Measurements from ENCODE around the gene PPP2R3B.
"Not testable (repeated sequence)": the region's sequence is repeated elsewhere in the genome, so short reads cannot be mapped to it uniquely, and the experiment has no call there.

Gene PPP2R3B

DNA sequence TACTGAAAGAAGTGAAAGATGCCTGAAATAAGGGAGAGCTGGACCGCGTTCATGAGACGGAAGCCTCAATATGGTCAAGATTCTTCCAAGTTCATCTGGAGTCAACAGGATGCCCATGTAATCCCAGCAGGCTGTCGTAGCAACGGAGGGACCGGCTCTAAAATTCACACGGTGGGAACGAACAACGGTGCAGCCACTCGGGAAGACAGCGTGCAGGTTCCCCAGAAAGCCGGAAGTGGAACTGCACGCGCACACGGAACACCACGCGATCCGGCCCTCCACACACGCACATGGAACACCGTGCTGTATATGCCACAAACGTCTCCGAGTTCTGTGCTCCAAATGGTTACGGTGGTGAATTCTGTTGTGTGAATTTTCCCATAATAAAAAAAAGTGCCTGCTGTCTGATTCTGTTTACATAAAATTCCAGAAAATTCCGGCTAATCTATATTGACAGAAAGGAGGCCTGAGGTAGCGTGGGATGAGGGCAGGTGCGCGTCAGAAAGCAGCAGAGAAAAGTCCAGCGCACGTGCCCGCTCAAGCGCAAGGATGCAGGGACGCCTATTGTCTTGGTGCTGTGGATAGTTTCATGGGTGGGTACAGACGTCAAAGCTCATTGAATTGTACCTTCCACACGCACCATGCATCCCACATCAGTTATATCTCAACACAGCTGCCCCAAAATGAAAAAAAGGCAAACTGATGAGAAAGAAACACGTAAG lies 31.2 kb downstream of the PPP2R3B start:
- DNase-seq = no peak

DNA sequence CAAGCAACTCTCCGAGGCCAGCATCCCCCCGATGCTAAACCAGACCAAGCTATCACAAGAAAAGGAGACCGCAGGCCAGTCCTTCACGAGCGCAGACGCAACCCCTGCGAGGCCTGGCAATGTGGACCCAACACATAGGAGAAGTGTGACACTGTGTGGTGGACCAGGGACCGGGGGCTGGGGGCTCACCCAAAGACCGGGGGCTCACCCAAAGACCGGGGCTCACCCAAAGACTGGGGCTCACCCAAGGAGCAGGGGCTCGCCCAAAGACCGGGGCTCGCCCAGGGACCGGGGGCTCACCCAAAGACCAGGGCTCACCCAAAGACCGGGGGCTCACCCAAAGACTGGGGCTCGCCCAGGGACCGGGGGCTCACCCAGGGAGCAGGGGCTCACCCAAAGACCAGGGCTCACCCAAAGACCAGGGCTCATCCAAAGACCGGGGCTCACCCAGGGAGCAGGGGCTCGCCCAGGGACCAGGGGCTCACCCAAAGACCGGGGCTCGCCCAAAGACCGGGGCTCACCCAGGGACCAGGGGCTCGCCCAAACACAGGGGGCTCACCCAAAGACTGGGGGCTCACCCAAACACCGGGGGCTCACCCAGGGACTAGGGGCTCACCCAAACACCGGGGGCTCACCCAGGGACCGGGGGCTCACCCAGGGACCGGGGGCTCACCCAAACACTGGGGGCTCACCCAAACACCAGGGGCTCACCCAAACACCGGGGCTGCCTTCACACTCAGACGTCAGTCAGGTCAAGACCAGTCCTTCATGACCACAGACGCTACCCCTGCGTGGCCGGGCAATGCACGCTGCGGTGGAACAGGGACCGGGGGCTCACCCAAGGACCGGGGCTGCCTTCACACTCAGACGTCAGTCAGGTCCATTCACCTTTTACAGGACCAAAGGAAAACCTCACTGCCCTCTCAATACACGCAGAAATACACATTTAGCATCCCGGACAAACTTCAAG lies 32.9 kb downstream of the PPP2R3B start:
- no peak for DNase-seq

DNA sequence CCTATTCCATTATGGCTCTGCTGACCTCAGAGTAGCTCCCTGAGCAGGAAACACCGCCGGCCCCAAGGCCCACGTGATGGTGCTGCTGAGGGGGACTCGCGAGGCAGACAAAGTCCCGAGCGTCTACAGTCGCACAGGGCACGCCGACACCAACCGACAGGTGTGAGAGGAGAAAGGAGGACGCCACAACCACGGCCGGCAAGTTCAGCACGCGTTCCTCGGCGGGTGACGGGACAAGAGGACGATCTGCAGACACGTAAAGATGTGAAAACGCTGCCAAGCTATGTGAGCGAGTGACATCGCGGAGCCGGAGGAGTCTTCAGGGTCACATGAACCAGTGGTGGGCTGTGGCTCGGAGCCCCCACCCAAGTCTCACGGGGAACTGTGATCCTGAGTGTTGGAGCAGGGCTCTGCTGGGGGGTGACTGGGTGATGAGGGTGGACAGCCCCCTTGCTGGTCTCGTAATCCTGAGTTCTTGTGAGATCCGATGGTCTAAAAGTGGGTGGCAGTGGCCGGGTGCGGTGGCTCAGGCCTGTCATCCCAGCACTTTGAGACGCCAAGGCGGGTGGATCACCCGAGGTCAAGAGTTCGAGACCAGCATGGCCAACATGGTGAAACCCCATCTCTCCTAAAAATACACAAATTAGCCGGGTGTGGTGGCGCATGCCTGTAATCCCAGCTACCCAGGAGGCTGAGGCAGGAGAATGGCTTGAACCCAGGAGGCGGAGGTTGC lies 34.0 kb downstream of the PPP2R3B start:
- DNase-seq = no peak

DNA sequence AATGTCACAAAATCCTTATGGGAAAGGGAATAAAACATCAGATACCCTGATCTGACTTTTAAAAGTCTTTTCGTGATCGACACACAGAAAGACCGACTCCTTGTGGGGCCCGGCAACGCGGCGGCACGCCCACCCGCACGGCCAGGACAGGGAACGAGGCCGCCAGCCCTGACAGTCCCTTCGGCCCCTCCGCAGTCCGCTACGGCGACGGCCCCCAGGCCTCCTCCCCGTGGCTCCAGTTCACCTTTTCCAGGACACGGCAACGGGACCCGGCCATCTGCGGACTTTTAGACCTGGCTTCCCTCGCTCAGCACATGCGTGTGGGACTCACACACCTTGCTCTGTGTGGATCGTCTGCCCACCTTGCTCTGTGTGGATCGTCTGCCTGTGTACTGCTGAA lies 34.5 kb downstream of the PPP2R3B start:
- DNase-seq = no peak

DNA sequence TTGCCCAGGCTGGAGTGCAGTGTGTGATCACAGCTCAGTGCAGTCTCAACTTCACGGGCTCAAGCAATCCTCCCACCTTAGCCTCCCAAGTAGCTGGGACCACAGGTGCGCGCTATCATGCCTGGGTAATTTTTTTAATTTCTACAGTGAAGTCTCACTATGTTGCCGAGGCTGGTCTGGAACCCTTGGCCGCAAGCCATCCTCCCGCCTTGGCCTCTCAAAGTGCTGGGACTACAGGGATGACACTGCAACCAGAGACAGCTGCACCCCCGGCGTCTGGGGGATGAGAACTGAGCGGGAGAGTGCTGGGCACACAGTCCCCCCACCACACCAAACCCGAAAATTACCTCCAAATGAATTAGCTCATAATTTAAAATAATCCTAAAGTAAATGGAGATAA lies 35.0 kb downstream of the PPP2R3B start:
- no peak for DNase-seq

DNA sequence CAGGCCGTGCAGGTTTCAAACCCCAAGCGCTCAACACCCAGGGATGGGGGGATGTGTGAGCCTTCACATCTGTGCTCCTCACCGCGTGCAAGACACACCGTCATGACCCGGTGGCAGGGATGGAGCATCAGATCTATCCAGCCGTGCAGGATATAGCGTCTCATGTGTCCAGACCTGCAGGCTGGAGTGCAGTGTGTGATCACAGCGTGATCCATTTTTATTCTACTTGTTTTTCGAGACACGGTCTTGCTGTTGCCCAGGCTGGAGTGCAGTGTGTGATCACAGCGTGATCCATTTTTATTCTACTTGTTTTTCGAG lies 35.4 kb downstream of the PPP2R3B start:
- not testable (repeated sequence) for DNase-seq

DNA sequence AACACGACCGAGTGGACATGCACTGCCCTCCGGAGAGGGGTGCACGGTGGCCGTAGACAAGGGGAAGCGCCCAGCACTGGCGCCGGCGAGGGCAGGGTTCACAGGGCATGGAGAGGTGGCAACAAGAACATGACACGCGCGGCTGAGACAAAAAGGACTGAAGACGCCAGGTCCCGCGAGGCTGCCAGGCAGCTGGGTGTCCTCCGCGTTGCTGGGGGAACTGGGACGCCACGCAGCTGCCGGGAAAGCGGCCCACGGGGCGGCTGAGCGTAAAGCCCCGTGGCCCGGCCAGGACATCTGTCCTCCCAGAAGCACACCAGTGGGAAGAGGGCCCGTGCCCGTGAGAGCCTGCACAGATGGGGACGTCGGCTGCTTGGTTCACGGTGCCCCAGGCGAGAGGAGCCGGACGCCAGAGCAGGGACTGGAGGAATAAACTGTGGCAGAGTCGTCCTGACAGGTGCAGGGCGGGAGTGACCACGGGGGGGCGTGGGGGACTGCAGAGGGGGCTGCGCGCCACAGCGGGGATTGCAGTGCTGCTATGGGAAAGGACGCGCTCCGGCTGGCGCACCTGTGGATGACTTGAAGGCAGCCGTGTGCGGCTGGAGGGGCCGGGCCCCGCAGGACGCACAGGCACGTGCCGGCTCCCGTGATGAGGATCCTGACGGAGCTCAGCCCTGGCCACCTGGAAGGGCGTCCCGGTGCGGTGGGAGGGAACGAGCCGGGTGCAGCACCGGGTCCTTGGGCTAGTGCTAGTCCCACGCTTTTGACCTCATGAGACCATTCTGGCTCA lies 36.0 kb downstream of the PPP2R3B start:
- DNase-seq = no peak

DNA sequence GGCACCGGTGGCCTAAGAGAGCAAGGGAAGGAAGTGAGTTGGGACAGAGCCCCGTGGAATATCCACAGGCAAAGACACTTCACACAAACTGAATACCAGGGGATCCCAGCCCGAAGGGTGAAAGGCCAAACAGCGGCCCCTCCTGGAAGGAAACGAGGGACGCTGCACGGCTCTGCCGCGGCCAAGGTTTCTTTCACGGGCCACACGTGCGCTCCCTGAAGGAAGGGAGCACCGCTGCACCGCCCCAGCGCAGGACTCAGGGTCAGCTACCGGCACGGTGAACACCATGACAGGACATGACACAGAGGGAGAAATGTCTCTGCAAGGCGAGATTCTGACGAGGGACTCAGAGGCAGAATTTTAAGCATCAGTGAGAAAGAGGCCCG lies 36.6 kb downstream of the PPP2R3B start:
- no peak for DNase-seq

DNA sequence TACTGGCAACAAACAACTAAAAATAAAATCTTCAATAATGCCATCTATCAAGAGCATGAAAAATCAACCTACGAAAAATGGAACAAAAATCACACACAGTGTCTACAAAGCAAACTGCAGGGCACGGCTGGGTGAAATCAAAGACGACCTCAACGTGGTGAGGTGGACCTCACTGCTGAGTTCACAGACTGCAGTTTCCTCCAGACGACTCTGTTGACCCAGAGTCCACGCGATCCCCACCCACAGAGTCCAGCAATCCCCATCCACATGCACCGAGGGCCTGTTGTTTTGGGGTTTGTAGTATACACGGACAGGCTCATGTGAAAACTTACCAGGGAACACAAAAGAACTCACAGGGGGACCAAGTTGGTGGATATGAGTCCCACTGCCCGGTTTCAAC lies 37.0 kb downstream of the PPP2R3B start:
- DNase-seq = no peak

DNA sequence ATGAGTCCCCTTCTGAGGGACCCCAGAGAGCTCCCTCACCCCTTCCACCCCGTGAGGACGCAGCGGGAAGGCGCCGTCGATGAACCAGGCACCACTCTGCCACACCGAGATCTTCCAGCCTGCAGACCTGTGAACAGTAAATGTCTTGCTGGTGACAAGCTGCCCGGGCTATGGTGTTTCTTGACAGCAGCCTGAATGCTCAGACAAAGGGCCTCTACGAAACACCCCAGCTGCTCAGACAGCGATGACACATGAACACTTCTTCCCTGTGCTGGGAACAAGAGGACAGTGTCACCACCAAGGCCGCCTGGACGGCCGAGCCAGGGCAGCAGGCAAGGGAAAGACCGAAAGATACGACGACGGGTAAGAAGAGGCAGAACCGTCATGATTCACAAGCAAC lies 37.5 kb downstream of the PPP2R3B start:
- no peak for DNase-seq

DNA sequence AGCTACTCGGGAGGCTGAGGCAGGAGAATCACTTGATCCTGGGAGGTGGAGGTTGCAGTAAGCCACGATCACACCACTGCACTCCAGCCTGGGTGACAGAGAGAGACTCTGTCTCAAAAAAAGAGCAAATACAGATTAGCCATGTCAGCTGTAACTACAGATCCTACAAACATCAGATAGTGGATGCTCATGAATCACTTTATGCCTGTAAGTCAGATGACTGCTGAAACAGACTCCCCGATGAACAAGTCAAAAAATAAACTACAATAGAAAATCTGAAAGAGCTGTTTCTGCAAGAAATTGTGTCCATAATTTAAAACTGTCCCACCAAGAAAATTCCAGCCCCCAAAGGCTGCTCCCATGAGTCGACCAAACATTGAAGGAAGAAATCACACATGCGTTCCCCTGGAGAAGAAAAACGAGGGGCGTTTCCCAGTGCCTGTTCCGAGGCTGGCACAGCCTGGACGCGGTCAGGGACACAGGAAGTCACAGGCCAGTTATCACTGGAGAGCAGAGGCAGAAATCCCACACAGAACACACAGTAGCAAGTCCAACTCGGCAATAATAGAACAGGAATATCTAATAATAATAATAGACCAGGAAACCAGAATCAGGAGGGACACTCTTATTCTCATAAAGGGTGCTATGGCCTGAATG lies 38.1 kb downstream of the PPP2R3B start:
- DNase-seq = no peak

DNA sequence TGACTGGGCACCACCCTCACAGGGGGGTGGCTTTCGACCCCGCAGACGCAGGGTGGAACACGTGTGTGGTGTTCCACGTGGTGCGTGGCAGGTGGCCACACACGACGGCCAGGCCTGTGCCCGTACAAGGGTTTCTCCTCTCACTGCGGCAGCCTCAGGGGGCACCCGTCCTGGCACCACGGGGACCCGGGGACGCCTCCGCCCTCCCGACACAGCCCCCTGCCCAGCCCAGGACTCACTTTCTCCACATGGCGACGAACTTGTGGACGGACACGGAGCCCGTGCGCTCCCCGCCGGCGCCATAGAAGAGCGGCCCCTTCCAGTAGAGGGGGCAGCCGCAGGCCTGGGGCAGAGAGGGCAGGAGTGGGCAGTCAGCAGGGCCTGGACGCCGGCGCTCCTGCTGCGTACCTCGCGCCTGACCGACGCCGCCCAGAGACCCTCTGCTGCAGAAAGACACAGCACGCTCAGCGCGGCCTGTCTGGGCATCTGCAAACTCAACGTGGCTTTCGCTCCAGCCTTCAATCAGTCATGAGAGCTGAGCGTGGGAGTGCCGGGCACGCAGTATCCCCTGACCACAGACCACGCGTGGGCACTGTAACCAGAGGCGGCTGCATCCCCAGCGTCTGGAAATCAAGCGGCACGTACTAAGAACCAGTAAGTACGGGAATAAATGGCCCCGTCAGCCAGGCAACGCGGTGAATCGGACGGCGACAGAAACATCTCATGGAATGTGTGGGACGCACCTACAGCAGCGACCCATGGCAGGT lies 39.2 kb downstream of the PPP2R3B start:
- DNase-seq = no peak

DNA sequence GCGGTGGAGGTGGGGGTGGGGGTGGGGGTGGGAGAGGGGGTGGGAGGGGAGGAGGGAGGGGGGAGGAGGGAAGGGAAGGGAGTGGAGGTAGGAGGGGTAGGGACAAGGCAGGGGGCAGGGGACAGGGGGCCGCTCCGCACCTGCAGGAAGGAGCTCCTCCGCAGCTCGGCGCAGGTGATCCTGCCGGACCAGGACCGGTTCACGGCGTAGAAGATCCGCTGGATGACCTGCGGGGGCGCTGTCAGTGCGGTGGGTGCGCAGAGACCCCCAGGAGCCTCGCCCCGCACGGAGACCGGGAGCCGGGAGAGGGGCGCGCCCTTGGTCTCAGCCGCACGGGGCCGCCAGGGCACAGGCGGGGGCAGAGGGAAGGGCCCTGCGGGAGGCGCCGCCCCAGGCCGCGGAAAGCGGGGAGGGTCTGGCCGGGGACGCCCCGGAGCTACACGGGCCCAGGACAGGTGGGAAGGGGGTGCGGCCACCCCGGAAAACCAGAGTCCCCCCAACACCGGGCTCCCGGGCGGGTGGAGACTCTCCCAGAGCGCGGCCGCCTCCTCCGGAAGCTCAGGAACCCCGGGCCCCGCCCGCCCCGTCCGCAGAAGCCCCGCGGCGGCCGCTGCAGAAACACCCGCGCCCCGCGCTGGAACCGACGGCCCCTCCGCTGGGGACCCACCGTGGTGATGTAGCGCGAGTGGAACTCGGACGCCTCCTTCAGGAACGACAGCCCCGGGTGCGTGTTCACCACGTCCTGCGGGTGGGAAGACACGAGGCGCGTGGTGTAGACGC lies 40.5 kb downstream of the PPP2R3B start:
- no peak for DNase-seq

DNA sequence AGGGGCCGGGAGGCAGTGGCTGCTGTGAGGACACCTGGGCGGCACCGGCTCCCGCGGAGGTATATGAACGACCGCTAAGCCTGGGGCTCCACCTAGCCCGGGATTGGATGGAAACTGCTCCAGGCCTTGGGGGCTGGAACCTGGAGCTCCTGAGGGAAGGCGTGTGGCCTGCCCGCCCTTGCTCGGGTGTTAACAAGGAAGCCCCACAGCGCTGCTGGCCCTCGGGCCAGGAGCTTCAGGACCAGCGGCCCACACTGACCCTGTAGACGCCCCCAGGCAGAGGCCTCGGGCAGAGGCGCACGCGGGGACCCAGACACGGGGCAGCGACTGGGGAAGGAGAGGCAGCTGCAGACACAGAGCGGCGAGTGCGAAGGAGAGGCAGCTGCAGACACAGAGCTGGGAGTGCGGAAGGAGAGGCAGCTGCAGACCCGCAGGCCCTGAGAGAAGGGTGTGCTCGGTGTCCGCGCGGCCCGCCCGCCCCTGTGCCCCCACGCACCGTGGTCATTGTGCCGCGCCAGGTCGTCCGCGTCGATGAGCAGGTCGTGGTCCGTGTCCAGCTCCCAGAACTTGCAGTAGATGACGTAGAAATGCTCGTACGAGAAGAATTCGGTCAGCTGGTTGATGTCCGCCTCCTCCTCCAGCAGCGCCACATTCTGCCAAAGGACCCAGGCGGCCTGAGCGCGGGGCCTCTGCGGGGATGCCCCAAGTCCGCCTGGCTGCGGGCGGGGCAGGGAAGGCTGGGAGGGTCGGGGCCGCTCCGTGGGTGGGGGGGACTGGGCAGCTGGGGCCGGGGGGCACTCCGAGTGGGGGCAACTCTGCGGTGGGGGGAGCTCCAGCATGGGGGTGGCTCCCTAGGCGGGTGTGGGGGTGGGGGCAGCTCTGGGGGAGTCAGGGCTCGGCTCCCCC lies 41.4 kb downstream of the PPP2R3B start:
- DNase-seq = no peak

DNA sequence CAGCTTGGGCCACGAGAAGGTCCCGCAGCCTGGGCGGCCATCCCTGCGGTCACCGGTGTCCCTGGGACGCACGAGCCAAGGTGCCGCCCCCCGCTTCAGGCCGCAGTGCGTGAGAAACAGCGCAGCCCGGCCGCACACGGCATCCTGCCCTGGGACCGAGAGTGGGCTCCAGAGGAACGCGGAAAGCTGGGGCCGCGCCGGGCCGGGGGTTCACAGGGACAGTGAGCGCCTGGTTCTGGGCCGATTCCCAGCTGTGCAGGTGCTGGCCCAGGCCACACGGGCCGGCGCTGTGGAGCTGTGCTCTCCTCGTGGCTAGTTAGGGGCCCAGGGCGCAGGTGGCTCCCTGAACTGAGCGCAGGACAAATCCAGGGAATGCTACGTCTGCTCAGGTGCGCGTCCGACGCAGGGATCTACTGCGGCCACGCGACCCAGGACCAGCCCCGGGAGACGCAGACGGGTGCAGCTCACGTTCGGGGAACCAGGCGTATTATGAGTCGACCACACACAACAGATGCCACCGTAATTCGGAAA lies 42.3 kb downstream of the PPP2R3B start:
- DNase-seq = no peak

DNA sequence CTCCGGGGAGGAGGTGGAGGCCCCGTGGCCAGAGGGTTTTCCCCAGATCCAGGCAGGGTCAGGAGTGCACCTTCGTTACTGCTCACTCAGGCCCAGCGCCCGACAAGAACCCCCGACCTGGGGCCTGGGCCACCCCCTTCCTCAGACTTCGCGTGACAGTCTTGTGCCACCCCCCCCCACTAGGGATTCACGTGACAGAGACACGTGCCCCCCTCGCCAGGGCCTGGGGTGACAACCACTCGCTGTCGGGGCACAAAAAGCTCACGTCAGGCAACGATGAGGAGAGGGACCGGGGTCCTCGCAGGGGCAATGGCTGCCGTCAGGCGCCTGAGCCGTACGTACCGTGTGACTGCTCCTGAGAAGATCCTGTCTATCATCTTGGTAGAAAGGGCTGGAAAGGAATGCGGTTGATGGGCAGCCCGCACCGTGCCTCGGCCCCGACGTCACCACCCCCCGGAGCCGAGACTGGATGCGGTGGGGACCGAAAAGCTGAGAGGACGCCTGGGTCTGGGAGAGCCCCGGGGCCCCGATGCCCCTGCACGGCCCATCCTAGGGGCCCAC lies 45.1 kb downstream of the PPP2R3B start:
- no peak for DNase-seq

DNA sequence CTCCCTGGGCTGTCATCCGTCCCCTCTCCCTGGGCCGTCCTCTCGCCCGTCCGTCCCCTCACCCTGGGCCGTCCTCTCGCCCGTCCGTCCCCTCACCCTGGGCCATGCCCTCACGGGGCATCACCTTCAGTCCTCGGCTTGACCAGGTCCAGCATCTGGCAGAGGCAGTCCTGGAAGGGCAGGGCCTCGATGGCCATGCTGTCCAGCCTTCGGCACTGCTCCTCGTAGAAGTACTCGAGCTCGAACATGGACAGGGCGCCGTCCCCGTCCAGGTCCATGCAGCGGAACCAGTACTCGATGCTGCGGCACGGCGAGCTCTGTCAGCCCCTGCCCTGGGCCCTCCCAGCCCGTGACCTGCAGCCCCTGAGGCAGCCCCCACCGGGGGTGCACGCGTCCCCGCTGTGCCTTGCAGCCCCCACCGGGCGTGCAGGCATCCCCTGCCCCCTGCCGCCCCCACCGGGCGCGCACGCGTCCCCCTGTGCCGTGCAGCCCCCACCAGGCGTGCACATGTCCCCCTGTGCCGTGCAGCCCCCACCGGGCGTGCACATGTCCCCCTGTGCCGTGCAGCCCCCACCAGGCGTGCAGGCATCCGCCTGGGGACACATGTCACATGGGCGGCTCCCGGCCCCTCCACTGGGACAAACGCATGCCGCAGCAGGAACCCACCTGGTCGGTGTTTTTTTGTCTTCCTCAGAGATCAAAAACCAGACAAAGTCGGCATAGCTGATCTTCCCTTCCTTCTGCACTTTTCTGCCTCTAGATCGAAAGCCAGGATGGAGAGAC lies 45.9 kb downstream of the PPP2R3B start:
- no peak for DNase-seq

DNA sequence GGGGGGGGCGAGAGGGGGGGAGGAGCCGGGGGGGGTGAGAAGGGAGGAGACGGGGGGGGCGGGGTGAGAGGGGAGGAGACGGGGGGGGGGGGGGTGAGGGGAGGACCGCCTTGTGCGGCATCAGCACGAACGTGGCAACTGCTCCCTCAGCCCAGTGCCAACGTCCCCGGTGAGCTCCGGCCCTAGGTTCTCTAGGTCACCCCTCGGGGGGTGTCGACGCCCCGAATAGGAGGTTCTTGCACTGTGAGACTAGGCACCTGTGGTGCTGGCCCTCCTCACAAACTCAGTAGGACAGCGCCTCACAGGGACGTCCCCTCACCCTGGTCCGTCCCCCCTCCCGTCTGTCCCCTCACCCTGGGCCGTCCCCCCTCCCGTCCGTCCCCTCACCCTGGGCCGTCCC lies 46.6 kb downstream of the PPP2R3B start:
- no peak for DNase-seq
